Osteoblast (primary cell): ENCODE data around the gene PSMD12. TPM values are rescaled to one million over a fixed set of nuclear protein-coding genes. Genes with fewer than 3 reads are reported as not detected.
A peak's percentile ranks its signal among the peaks of the same experiment; 100 is the strongest.
"Not testable (repeated sequence)": the region's sequence is repeated elsewhere in the genome, so short reads cannot be mapped to it uniquely, and the experiment has no call there.

Source experiments
- DNase-seq: peaks from one replicate; pipeline ENCODE4 v3.0.0; 2011; ENCODE audit warnings: low spot score, mixed read lengths; ENCODE audit not compliant: insufficient read length; ENCODE audit errors: missing footprints
- H2AFZ ChIP-seq: 2 replicates; pipeline ENCODE4 v1.6.0; 2011; ENCODE audit warnings: mild to moderate bottlenecking, low read length
- H3K27ac ChIP-seq: 2 replicates; pipeline ENCODE4 v1.5.1; 2011; ENCODE audit warnings: mild to moderate bottlenecking, low read depth, low read length, moderate library complexity
- H3K27me3 ChIP-seq: 2 replicates; pipeline ENCODE4 v1.6.0; 2012; ENCODE audit warnings: mild to moderate bottlenecking, control low read depth, inconsistent platforms, low read length, moderate library complexity; ENCODE audit not compliant: insufficient read depth
- H3K36me3 ChIP-seq: 2 replicates; pipeline ENCODE4 v1.5.1; 2011; ENCODE audit warnings: mild to moderate bottlenecking, low read length, control low read depth, moderate library complexity; ENCODE audit not compliant: insufficient read depth
- H3K4me1 ChIP-seq: 2 replicates; pipeline ENCODE4 v1.5.1; 2011; ENCODE audit warnings: mild to moderate bottlenecking, low read length, control low read depth, moderate library complexity; ENCODE audit not compliant: insufficient read depth
- H3K4me2 ChIP-seq: 2 replicates; pipeline ENCODE4 v1.6.0; 2011; ENCODE audit warnings: mild to moderate bottlenecking, low read length; ENCODE audit not compliant: insufficient read depth
- H3K4me3 ChIP-seq: fragments of 200-600 bp; sonication (generic); 3 replicates; pipeline ENCODE4 v1.5.1; 2012; ENCODE audit warnings: mild to moderate bottlenecking, low read length, inconsistent platforms; ENCODE audit not compliant: insufficient read depth
- H3K79me2 ChIP-seq: 2 replicates; pipeline ENCODE4 v1.6.0; 2012; ENCODE audit warnings: mild to moderate bottlenecking, low read length, control low read depth, inconsistent platforms; ENCODE audit not compliant: insufficient read depth
- H3K9me3 ChIP-seq: 2 replicates; pipeline ENCODE4 v1.5.1; 2011; ENCODE audit warnings: low read depth, low read length, control low read depth
- H4K20me1 ChIP-seq: 2 replicates; pipeline ENCODE4 v1.6.0; 2012; ENCODE audit warnings: mild to moderate bottlenecking, low read length, control low read depth; ENCODE audit not compliant: insufficient read depth
- CTCF ChIP-seq: IDR thresholded peaks from 2 replicates; pipeline ENCODE4 v1.5.1; 2011; ENCODE audit warnings: mild to moderate bottlenecking, low read depth, low read length, moderate library complexity; ENCODE audit errors: extremely low read depth
- total RNA-seq: library from RNA; depleted of rRNA; stranded (reverse); fragments of >200 nt; gene quantifications from 2 replicates; pipeline ENCODE4 v1.2.3, GENCODE V29; 2012

The PSMD12 gene
- total RNA-seq, 1 donor: 24.2 TPM

GRCh38 chr17:67390646-67391361 lies 24.4 kb upstream of the PSMD12 start:
- H3K4me3 ChIP-seq: peak overlapping the region; percentile 46
- H3K36me3 ChIP-seq: no peaks in the 10 kb centered on the region
- TF ChIP-seq CTCF: no peak
- peak overlapping the region; percentile 73 for H3K4me2 ChIP-seq
- H3K27ac ChIP-seq: peak overlapping the region; percentile 82
- H2AFZ ChIP-seq: no peak overlapping the region
- peaks cover 19% of the 10 kb centered on the region for H3K4me1 ChIP-seq
- no peaks in the 10 kb centered on the region for H4K20me1 ChIP-seq
- peak; percentile 92 for DNase-seq
- H3K9me3 ChIP-seq: no peaks in the 10 kb centered on the region
- H3K27me3 ChIP-seq: no peaks in the 10 kb centered on the region
- peaks cover 17% of the 10 kb centered on the region for H3K79me2 ChIP-seq

GRCh38 chr17:67390006-67390645 lies 23.7 kb upstream of the PSMD12 start:
- peak overlapping the region; percentile 82 for H3K27ac ChIP-seq
- peaks cover 19% of the 10 kb centered on the region for H3K4me1 ChIP-seq
- no peaks in the 10 kb centered on the region for H3K27me3 ChIP-seq
- no peaks in the 10 kb centered on the region for H3K9me3 ChIP-seq
- H3K36me3 ChIP-seq: no peaks in the 10 kb centered on the region
- H3K79me2 ChIP-seq: peaks cover 21% of the 10 kb centered on the region
- H3K4me3 ChIP-seq: peak overlapping the region; percentile 46
- peak overlapping the region; percentile 73 for H3K4me2 ChIP-seq
- no peak for DNase-seq
- peak overlapping the region; percentile 16 for H2AFZ ChIP-seq
- no peaks in the 10 kb centered on the region for H4K20me1 ChIP-seq
- no peak for TF ChIP-seq CTCF

GRCh38 chr17:67388986-67389385 lies 22.6 kb upstream of the PSMD12 start:
- Histone ChIP-seq H2AFZ (no peak overlapping the region), H3K4me2 (no peak overlapping the region), H3K36me3 (no peaks in the 10 kb centered on the region), H3K27me3 (no peaks in the 10 kb centered on the region), H3K79me2 (peaks cover 26% of the 10 kb centered on the region), H3K4me3 (no peak overlapping the region), H3K9me3 (no peaks in the 10 kb centered on the region), H3K27ac (no peak overlapping the region), H4K20me1 (no peaks in the 10 kb centered on the region), H3K4me1 (peaks cover 19% of the 10 kb centered on the region)
- no peak for TF ChIP-seq CTCF
- DNase-seq: no peak

GRCh38 chr17:67388536-67388935 lies 22.2 kb upstream of the PSMD12 start:
- not testable (repeated sequence) for H3K27me3 ChIP-seq, DNase-seq, H2AFZ ChIP-seq, H3K4me3 ChIP-seq, H3K9me3 ChIP-seq, H3K4me2 ChIP-seq, H4K20me1 ChIP-seq, H3K27ac ChIP-seq, H3K36me3 ChIP-seq
- H3K79me2 ChIP-seq: peaks cover 27% of the 10 kb centered on the region
- peaks cover 19% of the 10 kb centered on the region for H3K4me1 ChIP-seq
